Thyroid gland (tissue), 4 donors: ENCODE data around the gene KLF7.

Experiments used
- CTCF ChIP-seq, 6 experiments: fragments of 200-600 bp in 3 of 6; fragments of 450-650 bp in 3 of 6; sonication (generic) in 3 of 6; IDR thresholded peaks; one replicate each; pipeline ENCODE4 v1.5.1; 2016 to 2019; ENCODE audit warnings: antibody characterized with exemption in 6 of 6, mild to moderate bottlenecking in 2 of 6, inconsistent platforms in 1 of 6, moderate library complexity in 1 of 6
- POLR2A ChIP-seq, 2 donors: fragments of 450-650 bp; IDR thresholded peaks; one replicate each; pipeline ENCODE4 v1.6.1; 2017; ENCODE audit warnings: antibody characterized with exemption in 2 of 2, mild to moderate bottlenecking in 2 of 2, moderate library complexity in 1 of 2

- no peak for TF ChIP-seq CTCF (IDR thresholded peaks at IDR 0.05)
- TF ChIP-seq POLR2A (IDR thresholded peaks at IDR 0.05) = no peak
Observed at GRCh38 chr2:207206011-207206410, 40.3 kb upstream of the KLF7 start.
